Measurements from ENCODE around the gene UMODL1.

The UMODL1 gene

GRCh38 chr21:42158846-42159245 lies 87.7 kb downstream of the UMODL1 start:
- no peak overlapping the region for H3K27ac ChIP-seq
- TF ChIP-seq, protein P1, sequence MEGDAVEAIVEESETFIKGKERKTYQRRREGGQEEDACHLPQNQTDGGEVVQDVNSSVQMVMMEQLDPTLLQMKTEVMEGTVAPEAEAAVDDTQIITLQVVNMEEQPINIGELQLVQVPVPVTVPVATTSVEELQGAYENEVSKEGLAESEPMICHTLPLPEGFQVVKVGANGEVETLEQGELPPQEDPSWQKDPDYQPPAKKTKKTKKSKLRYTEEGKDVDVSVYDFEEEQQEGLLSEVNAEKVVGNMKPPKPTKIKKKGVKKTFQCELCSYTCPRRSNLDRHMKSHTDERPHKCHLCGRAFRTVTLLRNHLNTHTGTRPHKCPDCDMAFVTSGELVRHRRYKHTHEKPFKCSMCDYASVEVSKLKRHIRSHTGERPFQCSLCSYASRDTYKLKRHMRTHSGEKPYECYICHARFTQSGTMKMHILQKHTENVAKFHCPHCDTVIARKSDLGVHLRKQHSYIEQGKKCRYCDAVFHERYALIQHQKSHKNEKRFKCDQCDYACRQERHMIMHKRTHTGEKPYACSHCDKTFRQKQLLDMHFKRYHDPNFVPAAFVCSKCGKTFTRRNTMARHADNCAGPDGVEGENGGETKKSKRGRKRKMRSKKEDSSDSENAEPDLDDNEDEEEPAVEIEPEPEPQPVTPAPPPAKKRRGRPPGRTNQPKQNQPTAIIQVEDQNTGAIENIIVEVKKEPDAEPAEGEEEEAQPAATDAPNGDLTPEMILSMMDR (conservative IDR thresholded peaks at IDR 0.05), result no peak

DNA sequence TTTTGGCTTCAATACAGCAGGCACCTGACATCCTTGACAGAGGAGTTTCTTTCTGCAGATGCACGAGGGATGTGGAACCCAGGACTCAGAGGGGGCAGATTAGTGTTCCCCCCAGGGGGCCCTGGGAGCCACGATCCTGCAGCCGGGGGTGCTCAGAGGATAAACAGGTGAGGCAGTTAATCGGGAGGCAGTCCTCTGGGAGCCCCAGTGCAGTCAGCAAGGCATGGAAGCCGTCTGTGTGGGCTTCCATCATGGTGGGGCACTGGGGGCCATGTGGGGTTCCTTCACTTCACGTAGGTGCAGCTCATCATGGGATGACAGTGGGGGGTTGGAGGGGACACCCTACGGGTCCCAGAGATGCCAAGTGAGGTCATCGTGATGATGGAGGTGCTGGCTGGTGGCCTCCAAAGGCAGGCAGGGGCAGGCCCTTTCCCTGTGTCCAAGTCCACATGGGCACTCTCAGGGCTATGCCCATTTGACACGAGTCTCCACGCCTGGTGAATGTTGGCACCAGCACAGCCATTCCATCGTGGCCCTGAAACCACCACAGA lies 88.5 kb downstream of the UMODL1 start:
- TF ChIP-seq, protein P1 (conservative IDR thresholded peaks at IDR 0.05), result no peak
- no peak overlapping the region for H3K27ac ChIP-seq

DNA sequence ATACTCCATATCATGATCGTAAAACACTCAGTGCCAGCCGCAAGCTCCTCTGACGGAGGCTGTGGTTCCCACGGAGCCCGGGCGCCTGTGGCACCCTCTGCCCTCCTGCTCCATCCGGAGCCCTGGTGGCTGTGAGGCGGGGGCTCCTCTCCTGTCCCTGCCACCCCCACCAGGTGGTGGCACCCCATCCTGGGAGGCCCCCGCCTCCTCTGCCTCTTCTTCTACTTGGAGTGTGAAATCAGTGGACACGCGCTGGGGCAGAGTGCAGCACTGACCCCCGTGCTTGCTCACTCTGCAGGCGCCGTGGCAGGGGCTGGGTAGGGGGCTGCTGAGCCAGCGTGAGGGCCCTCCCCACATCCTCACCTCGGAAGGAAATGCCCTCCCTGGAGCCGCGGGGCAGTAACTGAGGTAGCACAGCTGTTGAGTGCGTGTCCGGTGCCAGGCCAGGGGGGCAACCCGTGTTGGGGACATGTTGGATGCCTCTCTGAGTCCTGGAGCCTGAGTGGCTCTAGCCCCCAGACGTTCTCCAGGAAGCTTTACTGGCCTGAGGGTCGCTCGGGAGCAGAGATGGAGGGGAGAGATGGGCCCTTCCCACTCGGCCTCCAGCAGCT lies 89.1 kb downstream of the UMODL1 start:
- TF ChIP-seq, protein P1 (conservative IDR thresholded peaks at IDR 0.05), result no peak
- H3K27ac ChIP-seq, result no peak overlapping the region

DNA sequence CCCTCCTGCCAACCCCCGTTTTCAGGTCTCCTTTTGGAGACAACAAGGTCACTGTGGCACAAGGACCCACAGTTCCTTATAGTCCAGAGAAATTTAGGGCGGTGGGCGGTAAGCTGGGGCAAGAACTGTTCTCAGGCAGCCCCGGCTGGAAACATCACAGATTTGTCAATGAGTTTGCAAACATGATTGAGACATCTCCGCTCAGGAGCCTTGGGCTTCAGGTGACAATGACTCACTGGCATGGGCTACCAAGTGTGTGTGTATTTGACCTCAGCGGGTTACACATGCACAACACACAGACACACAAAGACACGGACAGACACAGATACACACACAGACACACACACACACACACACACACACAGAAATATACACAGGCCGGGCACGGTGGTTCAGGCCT lies 89.6 kb downstream of the UMODL1 start:
- no peak overlapping the region for H3K27ac ChIP-seq
- TF ChIP-seq, protein P1 (conservative IDR thresholded peaks at IDR 0.05), result no peak

DNA sequence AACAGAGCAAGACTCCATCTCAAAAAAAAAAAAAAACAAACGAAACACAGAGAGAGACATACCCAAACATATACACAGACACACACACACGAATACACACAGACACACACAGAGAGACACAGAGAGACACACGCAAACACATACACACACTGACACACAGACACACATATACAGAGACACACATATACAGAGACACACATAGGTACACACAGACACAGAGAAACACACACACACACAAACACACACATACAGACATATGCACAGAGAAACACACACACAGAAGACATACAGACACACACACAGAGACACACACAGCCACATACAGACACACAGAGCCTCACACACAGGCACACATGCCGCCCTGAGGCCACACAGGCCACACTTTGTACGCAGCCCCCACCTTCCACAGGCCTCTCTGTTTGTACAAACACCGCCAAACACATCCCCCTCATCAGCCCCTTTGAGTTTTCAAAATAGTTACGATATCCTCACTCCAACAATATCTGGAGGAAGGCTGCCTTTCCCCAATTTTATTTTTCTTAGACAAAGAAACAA lies 90.4 kb downstream of the UMODL1 start:
- TF ChIP-seq, protein P1 (conservative IDR thresholded peaks at IDR 0.05), result no peak
- H3K27ac ChIP-seq, result no peak overlapping the region

GRCh38 chr21:42161956-42162681 lies 91.0 kb downstream of the UMODL1 start:
- H3K27ac ChIP-seq, result no peak overlapping the region
- TF ChIP-seq, protein P1 (conservative IDR thresholded peaks at IDR 0.05), result no peak

DNA sequence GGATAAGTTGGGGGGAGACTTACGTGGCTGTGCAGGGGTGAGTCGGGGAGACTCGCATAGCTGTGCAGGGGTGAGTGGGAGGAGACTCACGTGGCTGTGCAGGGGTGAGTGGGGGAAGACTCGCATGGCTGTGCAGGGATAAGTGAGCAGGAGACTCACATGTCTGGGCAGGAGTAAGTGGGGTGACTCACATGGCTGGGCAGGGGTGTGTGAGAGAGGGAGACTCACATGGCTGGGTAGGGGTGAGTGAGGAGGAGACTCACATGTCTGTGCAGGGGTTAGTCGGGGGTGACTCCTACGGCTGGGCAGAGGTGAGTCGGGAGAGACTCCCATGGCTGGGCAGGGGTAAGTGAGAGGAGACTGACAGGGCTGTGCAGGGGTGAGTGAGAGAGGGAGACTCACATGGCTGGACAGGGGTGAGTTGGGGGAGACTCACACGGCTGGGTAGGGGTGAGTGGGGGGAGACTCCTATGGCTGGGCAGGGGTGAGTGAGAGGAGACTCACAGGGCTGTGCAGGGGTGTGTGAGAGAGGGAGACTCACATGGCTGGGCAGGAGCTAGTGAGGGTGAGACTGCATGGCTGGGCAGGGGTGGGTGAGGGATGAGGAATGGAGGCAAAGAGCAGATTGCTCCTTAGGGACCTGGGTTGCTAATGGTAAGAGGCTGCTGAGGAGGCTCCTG lies 91.9 kb downstream of the UMODL1 start:
- H3K27ac ChIP-seq, result no peak overlapping the region
- TF ChIP-seq, protein P1 (conservative IDR thresholded peaks at IDR 0.05), result no peak
